ENCODE data around the gene PREX1.
"Not testable (repeated sequence)": the region's sequence is repeated elsewhere in the genome, so short reads cannot be mapped to it uniquely, and the experiment has no call there.

PREX1 gene

GRCh38 chr20:48603116-48603818 lies 224.5 kb downstream of the PREX1 start:
- TF ChIP-seq, protein P1, sequence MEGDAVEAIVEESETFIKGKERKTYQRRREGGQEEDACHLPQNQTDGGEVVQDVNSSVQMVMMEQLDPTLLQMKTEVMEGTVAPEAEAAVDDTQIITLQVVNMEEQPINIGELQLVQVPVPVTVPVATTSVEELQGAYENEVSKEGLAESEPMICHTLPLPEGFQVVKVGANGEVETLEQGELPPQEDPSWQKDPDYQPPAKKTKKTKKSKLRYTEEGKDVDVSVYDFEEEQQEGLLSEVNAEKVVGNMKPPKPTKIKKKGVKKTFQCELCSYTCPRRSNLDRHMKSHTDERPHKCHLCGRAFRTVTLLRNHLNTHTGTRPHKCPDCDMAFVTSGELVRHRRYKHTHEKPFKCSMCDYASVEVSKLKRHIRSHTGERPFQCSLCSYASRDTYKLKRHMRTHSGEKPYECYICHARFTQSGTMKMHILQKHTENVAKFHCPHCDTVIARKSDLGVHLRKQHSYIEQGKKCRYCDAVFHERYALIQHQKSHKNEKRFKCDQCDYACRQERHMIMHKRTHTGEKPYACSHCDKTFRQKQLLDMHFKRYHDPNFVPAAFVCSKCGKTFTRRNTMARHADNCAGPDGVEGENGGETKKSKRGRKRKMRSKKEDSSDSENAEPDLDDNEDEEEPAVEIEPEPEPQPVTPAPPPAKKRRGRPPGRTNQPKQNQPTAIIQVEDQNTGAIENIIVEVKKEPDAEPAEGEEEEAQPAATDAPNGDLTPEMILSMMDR (IDR thresholded peaks at IDR 0.05; ENCODE audit: unreplicated experiment in 3 of 3): no peak
- peaks cover 67% of the 10 kb centered on the region for H3K4me1 Mint-ChIP-seq
- no peaks in the 10 kb centered on the region for H3K36me3 Mint-ChIP-seq (ENCODE audit: low read depth)
- H3K27me3 Mint-ChIP-seq (ENCODE audit: low read depth): peaks cover 25% of the 10 kb centered on the region
- no peak overlapping the region for H3K4me3 Mint-ChIP-seq
- H3K27ac Mint-ChIP-seq: peak overlapping the region; percentile 20 to 32 (median 23)
- H3K9me3 Mint-ChIP-seq: peaks cover 5% of the 10 kb centered on the region

DNA sequence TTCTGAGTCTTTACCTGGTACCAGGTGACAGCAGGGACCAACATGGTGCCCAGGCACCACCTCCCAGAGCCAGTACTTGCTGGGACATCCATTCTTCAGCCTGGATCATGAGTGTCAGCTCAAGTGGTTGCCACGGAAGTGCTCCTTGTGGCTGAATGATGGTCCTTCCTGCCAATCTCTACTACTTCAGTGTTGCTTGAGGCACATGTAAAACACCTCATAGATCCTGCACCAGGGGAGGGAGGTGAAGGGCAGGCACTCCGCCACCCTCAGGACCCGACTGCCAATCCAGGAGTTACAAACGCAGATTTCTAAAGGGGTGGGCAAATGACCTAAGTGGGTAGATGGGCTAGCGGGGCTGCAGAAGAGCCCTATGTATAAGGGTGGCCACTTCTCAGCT lies 226.0 kb downstream of the PREX1 start:
- peaks cover 5% of the 10 kb centered on the region for H3K9me3 Mint-ChIP-seq
- peaks cover 61% of the 10 kb centered on the region for H3K4me1 Mint-ChIP-seq
- TF ChIP-seq, protein P1 (IDR thresholded peaks at IDR 0.05; ENCODE audit: unreplicated experiment in 3 of 3): no peak
- H3K4me3 Mint-ChIP-seq: no peak overlapping the region
- no peak overlapping the region for H3K27ac Mint-ChIP-seq
- peaks cover 16% of the 10 kb centered on the region for H3K27me3 Mint-ChIP-seq (ENCODE audit: low read depth)
- no peaks in the 10 kb centered on the region for H3K36me3 Mint-ChIP-seq (ENCODE audit: low read depth)

DNA sequence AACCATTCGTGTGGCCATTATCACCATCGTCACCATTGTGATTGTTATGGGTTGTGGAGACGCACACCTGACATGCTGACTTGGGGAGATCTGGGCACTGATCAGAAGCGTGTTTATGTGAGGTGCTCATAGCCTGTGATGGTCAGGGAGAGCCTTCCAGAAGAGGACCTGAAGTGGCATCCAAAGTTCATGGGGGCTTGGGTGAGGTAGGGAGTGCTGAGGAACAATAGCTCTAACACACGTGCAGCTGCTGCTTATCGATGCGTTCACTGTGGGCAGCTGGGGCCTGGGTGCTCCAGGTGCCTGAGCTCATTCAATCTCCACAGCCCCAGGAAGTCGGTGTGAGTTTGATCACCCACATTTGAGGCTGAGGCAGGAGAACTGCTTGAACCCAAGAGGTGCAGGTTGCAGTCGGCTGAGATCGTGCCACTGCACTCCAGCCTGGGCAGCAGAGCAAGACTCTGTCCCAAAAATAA lies 227.3 kb downstream of the PREX1 start:
- Mint-ChIP-seq H3K36me3 (ENCODE audit: low read depth) (no peaks in the 10 kb centered on the region), H3K4me3 (no peak overlapping the region), H3K27me3 (ENCODE audit: low read depth) (peaks cover 15% of the 10 kb centered on the region), H3K4me1 (peaks cover 73% of the 10 kb centered on the region), H3K9me3 (peaks cover 5% of the 10 kb centered on the region), H3K27ac (no peak overlapping the region)
- TF ChIP-seq, protein P1 (IDR thresholded peaks at IDR 0.05; ENCODE audit: unreplicated experiment in 3 of 3): no peak

DNA sequence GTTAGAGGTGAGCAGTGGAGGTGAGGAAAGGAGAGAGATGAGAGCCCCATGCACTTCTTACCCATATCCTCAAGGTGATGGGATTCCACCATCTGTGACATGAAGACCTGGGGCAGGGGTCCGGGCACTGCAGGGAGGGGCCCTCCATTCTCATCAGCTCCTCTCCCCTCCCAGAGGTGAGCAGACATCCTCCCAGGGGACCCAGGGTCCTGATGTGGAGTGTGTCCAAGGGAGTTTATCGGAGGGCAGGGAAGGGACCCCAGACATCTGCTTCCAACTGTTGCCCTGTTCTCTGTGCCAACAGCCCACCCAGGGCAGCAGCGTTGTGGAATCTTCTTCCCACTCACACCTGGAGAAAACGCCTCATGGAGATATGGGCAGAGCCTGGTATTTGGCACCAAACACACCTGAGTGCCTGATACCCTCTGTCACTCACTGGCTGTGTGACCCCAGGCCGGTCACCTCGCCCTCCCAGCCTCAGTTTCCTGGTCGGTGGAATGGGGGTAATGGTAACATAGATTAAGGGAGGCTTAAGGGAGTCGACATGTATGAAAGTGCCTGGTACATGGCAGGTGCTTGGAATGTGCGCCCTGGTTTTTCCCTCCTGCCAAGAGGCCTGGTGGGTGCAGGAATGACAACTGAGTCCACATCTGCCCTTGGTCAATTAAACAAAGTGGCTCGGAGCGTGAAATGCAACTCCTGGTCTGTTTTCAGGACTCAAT lies 227.9 kb downstream of the PREX1 start:
- Mint-ChIP-seq H3K27ac (no peak overlapping the region), H3K9me3 (peaks cover 5% of the 10 kb centered on the region), H3K27me3 (ENCODE audit: low read depth) (peaks cover 18% of the 10 kb centered on the region), H3K36me3 (ENCODE audit: low read depth) (no peaks in the 10 kb centered on the region), H3K4me1 (peaks cover 74% of the 10 kb centered on the region), H3K4me3 (no peak overlapping the region)
- TF ChIP-seq, protein P1 (IDR thresholded peaks at IDR 0.05; ENCODE audit: unreplicated experiment in 3 of 3): no peak

DNA sequence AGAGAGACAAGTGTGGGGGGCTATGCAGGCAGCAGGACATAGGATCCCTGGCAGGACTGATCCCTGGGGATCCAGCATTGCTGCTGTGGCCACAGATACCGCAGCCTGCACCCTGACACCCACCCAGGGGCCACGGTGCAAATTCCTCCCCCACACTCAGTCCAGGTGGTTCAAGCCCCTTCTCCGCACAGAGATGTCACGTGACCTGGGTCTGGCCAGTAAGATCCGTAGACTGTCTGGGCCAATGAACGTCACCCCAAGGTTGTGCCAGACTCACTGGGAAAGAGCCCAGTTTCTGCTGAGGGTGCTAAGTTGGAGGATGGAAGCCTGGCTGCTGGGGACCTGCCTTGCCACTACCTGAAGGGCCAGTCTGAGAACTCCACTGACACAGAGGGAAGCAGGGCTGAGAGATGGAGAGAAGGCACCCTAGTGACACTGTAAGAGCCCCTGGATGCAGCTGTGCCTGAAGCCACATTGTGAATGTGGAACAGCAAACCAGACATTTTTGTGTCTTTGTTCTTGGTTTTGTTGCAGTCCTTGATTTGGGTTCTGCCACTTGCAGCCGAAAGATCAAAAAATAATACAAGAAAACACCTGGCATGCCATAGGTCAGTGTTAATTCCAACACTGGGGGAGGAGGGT lies 228.6 kb downstream of the PREX1 start:
- TF ChIP-seq, protein P1 (IDR thresholded peaks at IDR 0.05; ENCODE audit: unreplicated experiment in 3 of 3): no peak
- H3K36me3 Mint-ChIP-seq (ENCODE audit: low read depth): no peaks in the 10 kb centered on the region
- peaks cover 5% of the 10 kb centered on the region for H3K9me3 Mint-ChIP-seq
- peaks cover 20% of the 10 kb centered on the region for H3K27me3 Mint-ChIP-seq (ENCODE audit: low read depth)
- peak overlapping the region in 1 of 3 experiments; percentile 28 for H3K27ac Mint-ChIP-seq
- H3K4me1 Mint-ChIP-seq: peaks cover 70% of the 10 kb centered on the region
- no peak overlapping the region for H3K4me3 Mint-ChIP-seq

- H3K36me3 Mint-ChIP-seq (ENCODE audit: low read depth); H3K9me3 Mint-ChIP-seq; H3K4me3 Mint-ChIP-seq: not testable (repeated sequence)
- Mint-ChIP-seq H3K27ac (peak overlapping the region in 1 of 3 experiments; percentile 28), H3K27me3 (ENCODE audit: low read depth) (peaks cover 20% of the 10 kb centered on the region), H3K4me1 (peaks cover 62% of the 10 kb centered on the region)
Observed at GRCh38 chr20:48598303-48598941, 229.4 kb downstream of the PREX1 start.
